ENCODE results near the gene ZNF675. TPM values are rescaled to one million over a fixed set of nuclear protein-coding genes. Genes with fewer than 3 reads are reported as not detected.

ZNF675 gene
- total and polyA plus RNA-seq, 2 of the 13 experiments (the other 11 are each of a cell fraction or from before 2014, with no cell fraction given), result 3.1 to 12.8 TPM

GRCh38 chr19:23716792-23717191 lies 29.8 kb upstream of the ZNF675 start (continued):
- TF ChIP-seq, protein P1, sequence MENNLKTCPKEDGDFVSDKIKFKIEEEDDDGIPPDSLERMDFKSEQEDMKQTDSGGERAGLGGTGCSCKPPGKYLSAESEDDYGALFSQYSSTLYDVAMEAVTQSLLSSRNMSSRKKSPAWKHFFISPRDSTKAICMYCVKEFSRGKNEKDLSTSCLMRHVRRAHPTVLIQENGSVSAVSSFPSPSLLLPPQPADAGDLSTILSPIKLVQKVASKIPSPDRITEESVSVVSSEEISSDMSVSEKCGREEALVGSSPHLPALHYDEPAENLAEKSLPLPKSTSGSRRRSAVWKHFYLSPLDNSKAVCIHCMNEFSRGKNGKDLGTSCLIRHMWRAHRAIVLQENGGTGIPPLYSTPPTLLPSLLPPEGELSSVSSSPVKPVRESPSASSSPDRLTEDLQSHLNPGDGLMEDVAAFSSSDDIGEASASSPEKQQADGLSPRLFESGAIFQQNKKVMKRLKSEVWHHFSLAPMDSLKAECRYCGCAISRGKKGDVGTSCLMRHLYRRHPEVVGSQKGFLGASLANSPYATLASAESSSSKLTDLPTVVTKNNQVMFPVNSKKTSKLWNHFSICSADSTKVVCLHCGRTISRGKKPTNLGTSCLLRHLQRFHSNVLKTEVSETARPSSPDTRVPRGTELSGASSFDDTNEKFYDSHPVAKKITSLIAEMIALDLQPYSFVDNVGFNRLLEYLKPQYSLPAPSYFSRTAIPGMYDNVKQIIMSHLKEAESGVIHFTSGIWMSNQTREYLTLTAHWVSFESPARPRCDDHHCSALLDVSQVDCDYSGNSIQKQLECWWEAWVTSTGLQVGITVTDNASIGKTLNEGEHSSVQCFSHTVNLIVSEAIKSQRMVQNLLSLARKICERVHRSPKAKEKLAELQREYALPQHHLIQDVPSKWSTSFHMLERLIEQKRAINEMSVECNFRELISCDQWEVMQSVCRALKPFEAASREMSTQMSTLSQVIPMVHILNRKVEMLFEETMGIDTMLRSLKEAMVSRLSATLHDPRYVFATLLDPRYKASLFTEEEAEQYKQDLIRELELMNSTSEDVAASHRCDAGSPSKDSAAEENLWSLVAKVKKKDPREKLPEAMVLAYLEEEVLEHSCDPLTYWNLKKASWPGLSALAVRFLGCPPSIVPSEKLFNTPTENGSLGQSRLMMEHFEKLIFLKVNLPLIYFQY (CRISPR knock-in tag; IDR thresholded peaks at IDR 0.05; ENCODE audit: borderline replicate concordance), result no peak
- TF ChIP-seq KDM6A (CRISPR knock-in tag; IDR thresholded peaks at IDR 0.05; ENCODE audit: low read depth), result no peak
- TF ChIP-seq ZNF468 (CRISPR knock-in tag; IDR thresholded peaks at IDR 0.05), result no peak
- TF ChIP-seq GTF2F1 (IDR thresholded peaks at IDR 0.05; ENCODE audit: low read length), result no peak
- TF ChIP-seq CCDC6 (CRISPR knock-in tag; IDR thresholded peaks at IDR 0.05), result no peak
- TF ChIP-seq SMAD1 (CRISPR knock-in tag; IDR thresholded peaks at IDR 0.05; ENCODE audit: borderline replicate concordance, low read depth), result no peak
- TF ChIP-seq ZNF280B (CRISPR knock-in tag; IDR thresholded peaks at IDR 0.05; ENCODE audit: borderline replicate concordance), result no peak
- TF ChIP-seq, protein P2, sequence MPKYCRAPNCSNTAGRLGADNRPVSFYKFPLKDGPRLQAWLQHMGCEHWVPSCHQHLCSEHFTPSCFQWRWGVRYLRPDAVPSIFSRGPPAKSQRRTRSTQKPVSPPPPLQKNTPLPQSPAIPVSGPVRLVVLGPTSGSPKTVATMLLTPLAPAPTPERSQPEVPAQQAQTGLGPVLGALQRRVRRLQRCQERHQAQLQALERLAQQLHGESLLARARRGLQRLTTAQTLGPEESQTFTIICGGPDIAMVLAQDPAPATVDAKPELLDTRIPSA (CRISPR knock-in tag; IDR thresholded peaks at IDR 0.05; ENCODE audit: borderline replicate concordance), result no peak

Measured in HepG2 (cell line).